ENCODE results near the gene PPM1N.

Gene PPM1N, protein sequence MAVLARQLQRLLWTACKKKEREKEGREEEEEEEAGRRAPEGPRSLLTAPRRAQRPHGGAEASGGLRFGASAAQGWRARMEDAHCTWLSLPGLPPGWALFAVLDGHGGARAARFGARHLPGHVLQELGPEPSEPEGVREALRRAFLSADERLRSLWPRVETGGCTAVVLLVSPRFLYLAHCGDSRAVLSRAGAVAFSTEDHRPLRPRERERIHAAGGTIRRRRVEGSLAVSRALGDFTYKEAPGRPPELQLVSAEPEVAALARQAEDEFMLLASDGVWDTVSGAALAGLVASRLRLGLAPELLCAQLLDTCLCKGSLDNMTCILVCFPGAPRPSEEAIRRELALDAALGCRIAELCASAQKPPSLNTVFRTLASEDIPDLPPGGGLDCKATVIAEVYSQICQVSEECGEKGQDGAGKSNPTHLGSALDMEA

DNA sequence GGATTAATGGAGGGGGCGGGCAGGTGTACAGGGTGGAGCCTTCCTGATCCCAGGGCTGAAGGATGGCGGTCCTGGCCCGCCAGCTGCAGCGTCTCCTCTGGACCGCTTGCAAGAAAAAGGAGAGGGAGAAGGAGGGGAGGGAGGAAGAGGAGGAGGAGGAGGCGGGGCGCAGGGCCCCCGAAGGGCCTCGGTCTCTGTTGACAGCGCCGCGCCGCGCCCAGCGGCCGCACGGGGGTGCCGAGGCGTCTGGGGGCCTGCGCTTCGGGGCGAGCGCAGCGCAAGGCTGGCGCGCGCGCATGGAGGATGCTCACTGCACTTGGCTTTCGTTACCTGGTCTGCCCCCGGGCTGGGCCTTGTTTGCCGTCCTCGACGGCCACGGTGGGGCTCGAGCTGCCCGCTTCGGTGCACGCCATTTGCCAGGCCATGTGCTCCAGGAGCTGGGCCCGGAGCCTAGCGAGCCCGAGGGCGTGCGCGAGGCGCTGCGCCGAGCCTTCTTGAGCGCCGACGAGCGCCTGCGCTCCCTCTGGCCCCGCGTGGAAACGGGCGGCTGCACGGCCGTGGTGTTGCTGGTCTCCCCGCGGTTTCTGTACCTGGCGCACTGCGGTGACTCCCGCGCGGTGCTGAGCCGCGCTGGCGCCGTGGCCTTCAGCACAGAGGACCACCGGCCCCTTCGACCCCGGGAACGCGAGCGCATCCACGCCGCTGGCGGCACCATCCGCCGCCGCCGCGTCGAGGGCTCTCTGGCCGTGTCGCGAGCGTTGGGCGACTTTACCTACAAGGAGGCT, at the start of gene PPM1N:
TSS of gene PPM1N (plus strand) at position 33 of the 785 bp plus-strand sequence. CDS start at position 63, 30 bp downstream.
- DNase-seq: no peak

DNA sequence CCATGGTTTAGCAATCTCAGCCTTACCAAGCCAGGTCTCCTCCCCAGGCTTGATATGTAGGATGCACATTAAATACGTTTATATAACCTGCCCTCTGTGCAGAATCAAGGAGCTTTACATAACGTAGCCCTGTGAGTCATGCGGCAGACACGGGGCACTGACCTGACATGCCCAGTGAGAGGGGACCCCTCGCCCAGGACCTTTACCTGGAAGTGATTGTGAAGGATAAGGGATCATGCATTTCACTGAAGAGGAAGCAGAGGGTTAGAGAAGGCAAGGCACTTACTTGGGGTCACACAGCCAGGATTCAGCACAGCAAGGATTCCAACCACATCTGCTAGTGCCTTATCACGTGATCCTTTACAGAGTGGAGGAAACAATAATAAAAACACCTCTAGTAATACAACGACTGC, 49.4 kb upstream of the PPM1N start:
- no peak for DNase-seq

DNA sequence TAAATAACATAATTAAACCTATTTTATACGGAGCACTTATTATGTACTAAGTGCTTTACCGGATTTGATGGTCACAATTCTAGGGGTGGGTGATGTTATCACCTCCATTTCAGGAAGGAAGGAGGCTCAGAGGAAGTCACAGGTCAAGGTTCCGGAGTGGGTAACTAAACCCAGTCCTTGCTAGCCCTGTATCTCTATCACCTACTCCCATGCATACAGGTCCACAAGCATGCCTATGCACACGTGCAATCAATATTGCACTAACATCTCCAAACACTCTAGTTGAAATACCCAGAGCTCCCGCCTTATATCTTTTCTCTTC, 48.3 kb upstream of the PPM1N start:
- DNase-seq: peak in 1 of 2 experiments; percentile 50

DNA sequence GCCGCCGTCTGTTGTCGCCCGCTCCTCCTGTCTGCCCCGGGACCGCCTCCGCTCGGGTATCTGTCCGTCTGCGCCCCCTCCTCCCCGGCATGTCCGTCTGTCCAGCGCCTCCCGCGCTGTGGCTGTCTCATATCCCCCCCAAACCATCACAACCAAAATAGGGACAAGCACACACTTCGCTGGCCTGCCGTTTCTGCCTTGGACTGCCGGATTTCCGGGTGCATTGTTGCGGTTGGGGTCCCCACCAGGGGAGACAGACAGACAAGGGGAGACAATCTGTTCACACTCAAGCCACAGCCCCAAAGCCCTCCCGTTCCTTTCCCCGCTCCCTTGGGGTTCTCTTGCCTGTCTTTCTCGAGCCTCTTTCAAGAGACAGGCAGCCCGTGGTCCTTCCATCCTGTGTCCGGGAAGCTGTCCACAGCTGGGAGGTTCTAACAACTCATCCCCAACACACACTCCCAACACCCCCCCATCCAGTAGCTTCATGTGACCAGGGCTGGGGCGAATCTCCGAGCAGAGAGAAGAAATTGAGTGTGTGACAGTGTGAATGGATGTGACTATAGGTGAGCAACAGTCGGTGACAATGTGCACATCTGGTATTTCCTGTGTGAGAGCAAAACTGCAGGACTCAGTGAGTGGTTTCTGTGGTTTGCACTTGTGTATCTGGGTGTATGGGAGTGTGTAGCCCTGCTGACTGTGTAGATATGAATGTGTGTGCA, 47.0 kb upstream of the PPM1N start:
- DNase-seq: no peak

DNA sequence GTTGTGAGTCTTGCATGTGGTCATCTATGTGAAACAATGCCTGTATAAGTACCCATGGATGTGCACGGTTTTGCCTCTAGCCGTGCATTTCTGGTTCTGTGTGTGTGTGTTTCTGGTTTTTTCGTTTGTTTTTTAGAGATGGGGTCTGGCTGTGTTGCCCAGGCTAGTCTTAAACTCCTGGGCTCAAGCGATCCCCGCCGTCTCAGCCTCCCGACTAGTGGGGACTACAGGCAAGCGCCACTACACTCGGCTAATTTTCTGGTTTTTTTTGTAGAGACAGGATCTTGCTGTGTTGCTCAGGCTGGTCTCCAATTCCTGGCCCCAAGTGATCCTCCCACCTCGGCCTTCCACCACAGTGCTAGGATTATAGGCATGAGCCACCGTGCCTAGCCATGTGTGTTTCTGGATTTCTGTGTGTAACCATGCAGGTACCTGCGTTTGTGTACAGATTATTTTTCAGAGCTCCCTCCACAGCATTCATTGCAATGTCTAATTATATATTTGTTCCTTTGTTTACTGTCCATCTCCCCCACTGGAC, 46.3 kb upstream of the PPM1N start:
- no peak for DNase-seq

DNA sequence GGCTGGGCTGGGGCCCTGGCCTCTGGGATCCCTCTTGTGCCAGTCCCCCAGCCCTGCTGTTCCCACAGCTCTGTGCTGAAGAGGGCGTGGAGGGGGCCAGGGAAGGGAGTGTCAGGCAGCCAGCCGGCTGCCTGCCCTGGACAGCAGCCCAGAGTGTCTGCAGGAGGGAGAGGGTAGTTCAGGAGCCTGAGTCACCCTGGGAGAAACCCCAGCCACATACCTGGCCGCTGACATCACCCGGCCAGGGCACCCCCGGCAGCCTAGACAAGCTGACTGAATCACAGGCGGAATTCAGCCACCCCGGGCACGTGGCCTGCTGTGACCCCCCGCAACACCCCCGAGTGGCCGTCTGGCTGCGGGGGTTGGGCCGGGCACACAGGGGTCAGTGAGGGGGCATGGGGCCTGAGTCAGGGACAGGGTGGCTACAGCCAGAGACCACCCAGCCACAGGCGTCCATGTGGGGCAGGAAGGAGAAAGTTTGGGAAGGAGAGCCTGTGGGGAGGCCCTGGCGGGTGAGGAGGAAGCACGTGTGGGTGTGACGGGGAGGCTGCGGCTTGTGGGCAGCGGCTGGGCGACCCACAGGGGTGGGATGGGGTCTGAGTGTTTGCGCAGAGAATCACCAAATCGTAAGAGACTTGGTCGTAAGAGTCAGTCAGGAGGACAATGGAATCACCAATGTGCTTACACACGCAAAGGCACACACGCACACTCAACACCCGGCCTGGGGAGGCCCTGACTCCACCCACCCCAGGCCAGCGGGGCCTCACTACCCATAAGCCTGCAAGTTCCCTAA, 42.3 kb upstream of the PPM1N start:
- DNase-seq: peak in 1 of 2 experiments; percentile 49

DNA sequence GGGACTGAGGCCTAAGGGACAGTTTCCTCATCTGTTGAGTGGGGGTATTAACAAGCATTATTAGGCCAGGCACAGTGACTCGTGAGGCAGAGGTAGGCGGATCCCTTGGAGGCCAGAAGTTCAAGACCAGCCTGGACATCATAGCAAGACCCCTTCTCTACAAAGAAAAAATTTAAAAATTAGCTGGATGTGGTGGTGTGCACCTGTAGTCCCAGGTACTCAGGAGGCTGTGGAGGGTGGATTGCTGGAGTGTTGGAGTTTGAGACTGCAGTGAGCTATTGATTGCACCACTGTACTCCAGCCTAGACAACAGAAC, 41.8 kb upstream of the PPM1N start:
- no peak for DNase-seq

DNA sequence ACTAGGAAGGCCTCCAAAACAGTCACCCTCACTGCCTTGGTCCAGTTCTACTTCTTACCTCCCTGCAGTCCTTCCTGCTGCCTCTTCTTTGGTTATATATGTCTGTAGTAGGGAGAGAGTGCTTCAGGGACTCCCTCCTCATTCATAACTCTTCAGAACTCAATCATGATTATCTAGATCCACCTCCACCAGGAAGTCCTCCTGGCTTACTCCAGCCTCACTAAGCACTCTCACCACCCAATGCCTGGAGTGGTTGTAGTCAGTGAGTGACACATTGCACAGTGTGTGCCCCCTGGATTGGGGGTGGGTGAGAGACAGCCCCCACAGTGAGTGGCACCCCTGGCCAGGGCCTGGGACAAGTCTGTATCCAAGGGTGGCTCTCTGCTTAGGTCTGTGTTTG, 40.5 kb upstream of the PPM1N start:
- DNase-seq: no peak

DNA sequence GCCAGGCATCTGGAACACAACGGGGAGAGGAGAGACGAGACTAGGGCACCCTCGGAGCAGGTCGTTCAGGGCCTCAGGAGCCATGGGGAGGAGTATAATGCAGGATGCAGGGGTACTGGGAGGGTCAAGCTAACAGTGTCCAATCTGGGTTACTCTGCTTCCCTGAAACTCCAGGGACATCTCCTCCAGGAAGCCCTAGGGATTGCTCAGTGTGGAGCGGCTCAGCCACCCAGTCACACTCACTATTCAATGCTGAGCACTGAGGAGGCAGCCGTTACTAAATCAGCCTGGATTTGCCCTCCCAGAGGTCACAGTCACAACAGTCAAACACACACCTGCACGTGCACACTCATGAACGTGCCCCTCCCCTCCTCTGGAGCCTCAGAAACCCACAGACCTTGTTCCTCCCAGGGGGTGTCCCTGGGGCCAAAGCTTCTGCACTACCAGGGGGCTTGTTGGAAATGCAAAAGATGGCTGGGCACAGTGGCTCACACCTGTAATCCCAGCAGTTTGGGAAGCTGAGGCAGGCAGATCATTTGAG, 37.4 kb upstream of the PPM1N start:
- no peak for DNase-seq

DNA sequence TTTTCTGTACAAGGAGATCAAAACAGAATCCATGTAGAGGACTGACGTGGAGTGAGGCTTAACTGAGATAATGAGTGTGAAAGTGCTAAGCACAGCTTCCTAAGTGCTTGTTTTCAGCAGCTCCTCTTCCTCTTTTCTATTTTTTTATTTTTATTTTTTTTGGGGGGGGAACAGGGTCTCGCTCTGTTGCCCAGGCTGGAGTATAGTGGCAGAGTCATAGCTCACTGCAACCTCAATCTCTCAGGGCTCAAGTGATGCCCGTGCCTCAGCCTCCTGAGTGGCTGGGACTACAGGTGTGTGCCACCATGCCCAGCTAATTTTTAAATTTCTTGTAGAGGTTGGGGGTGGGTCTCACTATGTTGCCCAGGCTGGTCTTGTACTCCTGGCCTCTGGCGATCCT, 36.1 kb upstream of the PPM1N start:
- DNase-seq: no peak

DNA sequence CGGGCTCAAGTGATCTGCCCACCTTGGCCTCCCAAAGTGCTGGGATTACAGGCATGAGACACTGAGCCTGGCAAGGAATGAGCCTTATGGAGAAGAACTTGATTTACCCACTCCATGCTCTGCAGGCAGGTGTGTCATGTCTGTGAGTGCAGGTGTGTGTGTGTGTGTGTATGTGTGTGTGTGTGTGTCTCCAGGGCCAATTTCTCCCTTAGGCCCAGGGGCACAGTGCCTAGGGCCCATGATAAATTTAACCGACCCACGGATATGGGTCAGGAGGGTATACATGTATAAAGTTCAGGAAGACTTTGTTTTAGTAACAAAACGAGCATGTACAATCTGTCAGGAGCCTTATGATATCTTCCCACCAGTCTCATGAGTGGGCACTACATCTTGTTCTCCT, 35.0 kb upstream of the PPM1N start:
- DNase-seq: no peak

DNA sequence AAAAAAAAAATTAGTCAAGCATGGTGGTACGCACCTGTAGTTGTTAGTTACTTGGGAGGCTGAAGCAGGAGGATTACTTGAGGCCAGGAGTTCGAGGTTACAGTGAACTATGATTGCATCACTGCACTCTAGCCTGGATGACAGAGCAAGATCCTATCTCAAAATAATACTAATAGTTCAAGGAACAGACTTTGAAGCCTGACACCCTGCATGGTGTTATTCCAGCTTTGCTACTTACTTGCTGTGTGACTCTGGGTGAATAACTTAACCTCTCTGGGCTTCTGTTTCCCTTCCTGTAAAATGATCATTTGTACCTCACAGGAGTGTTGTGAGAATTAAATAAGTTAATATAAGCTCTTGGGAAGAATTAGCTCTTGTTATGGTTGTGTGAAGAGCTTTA, 34.0 kb upstream of the PPM1N start:
- DNase-seq: no peak

DNA sequence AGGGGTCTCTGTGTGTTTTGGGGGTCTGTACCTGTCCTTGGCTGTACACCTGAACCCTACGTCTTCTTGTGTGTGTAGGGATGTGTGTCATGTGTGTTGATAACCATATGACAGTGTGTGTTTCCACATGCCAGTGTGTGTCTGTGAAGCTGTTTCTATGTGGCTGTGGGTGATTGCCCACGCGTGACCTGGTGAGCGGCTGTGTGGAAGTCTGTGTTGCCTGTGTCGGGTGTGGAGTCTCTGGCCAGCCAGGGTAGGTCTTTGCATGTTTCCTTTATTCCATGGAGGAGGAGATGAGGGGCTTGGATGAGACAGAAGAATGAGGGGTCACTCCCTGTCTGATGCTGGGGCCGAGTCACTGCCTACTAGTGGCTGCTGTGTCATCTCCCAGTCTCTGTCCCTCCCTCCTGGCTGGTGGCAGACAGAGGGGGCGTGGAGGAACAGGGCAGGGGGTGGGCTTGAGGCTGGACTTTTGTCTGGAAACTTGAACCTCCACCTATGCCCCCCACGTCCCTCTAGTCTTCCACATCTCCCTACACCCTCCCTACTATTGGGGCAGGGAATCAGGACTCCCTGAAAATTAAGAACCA, 33.3 kb upstream of the PPM1N start:
- no peak for DNase-seq

DNA sequence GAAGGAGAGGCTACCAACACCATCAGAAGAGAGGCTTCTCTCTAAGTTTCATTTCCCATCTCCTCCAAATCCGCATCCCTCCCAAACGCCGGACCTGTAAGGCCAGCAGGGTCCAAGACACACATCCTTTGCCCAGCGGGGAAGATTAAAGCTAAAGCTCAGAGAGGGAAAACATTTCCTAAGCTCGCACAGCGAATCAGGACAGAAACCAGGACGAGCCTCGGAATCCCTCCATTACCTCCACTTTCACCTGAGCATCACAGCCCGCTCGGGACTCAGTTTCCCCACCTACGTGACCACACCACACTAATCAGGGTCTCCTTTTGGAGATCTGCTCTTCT, 31.2 kb upstream of the PPM1N start:
- DNase-seq: no peak

DNA sequence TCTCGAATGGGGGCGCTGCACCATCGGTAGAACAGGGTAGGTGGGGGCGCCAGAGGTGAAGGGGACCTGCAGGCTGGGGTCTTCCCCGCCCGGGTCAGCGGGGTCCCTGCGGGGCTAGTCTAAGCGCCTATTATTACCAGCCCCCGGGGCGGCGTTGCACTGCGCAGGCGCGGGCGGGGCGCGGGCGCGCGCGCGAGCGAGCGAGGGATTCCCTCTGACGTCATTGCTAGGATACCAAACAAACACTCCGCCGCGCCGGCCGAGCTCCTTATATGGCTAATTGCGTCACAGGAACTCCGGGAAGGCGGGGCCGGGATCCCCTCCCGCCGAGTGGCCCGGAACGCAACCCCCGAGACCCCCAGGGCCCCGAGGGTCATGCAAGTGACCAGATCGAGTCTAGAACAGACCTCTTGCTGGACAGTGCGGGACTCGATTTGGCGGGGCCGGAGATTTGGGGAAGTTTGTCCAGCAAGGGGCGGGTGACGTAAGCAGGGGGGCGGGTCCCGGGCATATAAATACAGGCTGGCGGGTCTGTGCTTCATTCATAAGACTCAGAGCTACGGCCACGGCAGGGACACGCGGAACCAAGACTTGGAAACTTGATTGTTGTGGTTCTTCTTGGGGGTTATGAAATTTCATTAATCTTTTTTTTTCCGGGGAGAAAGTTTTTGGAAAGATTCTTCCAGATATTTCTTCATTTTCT, 30.6 kb upstream of the PPM1N start, which contains the start of gene FOSB:
TSS of gene FOSB (plus strand) at position 541 of the 703 bp plus-strand sequence. CDS start 591 bp downstream, outside the sequence.
- peak; percentile 90 to 92 for DNase-seq

DNA sequence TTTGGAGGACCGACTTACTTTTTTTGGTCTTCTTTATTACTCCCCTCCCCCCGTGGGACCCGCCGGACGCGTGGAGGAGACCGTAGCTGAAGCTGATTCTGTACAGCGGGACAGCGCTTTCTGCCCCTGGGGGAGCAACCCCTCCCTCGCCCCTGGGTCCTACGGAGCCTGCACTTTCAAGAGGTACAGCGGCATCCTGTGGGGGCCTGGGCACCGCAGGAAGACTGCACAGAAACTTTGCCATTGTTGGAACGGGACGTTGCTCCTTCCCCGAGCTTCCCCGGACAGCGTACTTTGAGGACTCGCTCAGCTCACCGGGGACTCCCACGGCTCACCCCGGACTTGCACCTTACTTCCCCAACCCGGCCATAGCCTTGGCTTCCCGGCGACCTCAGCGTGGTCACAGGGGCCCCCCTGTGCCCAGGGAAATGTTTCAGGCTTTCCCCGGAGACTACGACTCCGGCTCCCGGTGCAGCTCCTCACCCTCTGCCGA, 30.0 kb upstream of the PPM1N start:
- DNase-seq: no peak

DNA sequence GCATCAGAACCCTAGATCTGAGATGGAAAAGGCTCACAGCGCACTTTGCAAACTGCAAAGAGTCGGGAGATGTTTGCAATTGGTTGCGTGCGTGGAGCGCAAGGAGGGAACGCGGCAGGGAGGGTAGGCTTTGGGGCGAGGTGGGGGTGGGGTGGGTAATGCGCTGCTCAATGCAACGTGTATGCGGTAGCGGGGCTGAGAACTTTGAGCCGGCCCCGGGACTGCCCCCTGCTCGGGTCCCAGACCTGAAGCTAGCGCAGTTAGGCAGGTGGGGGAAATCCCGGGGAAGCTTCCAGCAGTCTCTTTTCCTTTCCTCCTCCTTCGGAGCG, 29.5 kb upstream of the PPM1N start:
- no peak for DNase-seq

DNA sequence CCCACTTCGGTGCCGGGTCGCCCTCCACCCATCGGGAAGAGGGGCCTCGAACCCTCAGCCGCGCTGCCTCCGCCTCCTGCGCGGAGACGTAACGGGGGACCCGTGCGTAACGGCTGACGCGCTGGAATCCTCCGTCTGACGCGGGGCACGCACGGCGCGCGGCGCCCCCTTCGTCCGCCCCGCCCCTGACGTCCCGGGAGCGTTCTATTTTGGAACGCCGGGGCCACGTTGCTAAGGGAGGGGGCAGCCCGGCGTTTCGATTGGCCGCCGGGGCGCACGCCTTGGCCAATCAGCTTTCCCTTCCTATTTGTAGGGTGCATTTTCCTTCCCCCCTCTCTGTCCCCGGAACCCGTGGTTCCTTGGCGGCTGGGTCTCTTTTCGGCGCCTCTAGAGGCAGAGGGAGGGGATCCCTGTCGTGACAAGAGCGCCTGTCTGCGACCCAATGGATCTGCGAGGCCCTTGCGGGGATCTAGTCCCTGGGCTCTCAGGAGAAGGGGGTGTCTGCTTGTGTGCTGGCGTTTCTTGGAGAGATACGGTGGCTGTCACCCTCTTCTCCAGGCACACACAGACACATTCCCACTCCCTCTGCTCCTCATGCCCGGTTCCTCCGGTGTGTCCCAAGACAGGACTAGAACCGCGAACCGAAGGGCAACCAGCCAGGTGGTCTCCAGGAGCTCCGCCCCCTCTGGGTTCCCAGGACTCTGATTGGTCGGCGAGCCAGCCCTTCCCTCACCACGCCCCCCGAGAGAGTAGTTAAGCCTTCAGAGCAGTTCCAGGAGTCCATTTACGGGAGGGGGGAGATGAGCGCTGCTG, 28.9 kb upstream of the PPM1N start:
- peak; percentile 90 to 95 for DNase-seq

DNA sequence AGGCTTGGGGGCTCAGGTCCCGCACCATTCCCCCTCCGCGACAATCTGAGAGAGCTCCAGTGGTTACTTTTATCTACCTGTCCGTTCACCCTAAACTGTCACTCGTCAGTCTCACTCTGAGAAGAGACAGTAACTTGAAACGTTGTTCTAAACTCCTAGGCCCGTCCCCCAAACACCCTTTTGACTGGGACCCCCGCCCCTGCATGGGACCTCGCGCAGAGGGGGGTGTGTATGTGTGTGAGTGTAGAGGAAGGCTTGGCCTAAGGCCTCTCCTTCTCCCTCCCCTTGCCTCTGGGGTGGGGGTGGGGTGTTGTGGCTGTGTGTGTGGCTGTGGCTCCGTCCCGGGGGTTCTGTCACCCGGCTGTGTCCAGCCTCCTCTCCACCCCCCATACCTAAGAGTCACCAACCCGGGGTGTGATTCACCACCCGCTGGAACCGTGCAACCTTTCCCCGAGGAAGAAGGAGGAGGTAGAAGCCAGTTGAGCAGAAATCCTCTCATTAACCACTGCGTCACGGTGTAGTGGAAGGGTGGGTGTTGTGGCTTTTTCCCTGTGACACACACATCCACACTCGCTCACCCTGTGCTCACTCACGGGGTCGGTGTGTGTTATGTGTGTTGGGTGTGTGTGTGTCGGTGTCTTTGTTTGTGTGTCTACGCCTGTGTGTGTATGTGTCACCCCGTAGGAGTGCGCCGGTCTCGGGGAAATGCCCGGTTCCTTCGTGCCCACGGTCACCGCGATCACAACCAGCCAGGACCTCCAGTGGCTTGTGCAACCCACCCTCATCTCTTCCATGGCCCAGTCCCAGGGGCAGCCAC, 28.1 kb upstream of the PPM1N start:
- no peak for DNase-seq

DNA sequence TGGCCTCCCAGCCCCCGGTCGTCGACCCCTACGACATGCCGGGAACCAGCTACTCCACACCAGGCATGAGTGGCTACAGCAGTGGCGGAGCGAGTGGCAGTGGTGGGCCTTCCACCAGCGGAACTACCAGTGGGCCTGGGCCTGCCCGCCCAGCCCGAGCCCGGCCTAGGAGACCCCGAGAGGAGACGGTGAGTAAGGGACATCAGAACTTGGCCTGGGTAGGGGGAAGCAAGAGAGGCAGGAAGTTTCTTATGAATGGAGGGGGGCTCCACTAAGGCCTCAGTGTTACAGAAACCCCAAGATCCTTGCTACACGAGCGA, 27.5 kb upstream of the PPM1N start:
- DNase-seq: no peak

Data from NCI-H2081 (cell line).